PC-3 (cell line): ENCODE measurements around the gene CSH1.

Source experiments
- CTCF ChIP-seq: fragments of 300-600 bp; sonication (generic); conservative IDR thresholded peaks from 2 replicates; pipeline ENCODE4 v1.5.1; 2017; ENCODE audit warnings: antibody characterized with exemption, low read depth, mild to moderate bottlenecking, low read length
- EZH2 ChIP-seq: fragments of 300-600 bp; sonication (generic); IDR thresholded peaks from one replicate; pipeline ENCODE4 v1.6.1; 2017; ENCODE audit warnings: antibody characterized with exemption, mild to moderate bottlenecking, low read length; ENCODE audit not compliant: unreplicated experiment
- EZH2phosphoT487 ChIP-seq: fragments of 300-600 bp; sonication (generic); IDR thresholded peaks from 2 replicates; pipeline ENCODE4 v1.6.1; 2018; ENCODE audit warnings: mild to moderate bottlenecking, antibody characterized with exemption, low read length, borderline replicate concordance

GRCh38 chr17:63940584-63940983, 44.2 kb upstream of the CSH1 start:
- no peak for TF ChIP-seq EZH2
- TF ChIP-seq CTCF, result no peak
- no peak for TF ChIP-seq EZH2phosphoT487
